AG09309 (cell line): ENCODE data around the gene PPP1R9B.

Source experiments
- DNase-seq: peaks from one replicate; pipeline ENCODE4 v3.0.0-alpha.2; 2010; ENCODE audit warnings: low read depth
- H3K4me3 ChIP-seq: 2 replicates; pipeline ENCODE4 v1.5.1; 2011; ENCODE audit warnings: mild to moderate bottlenecking, low read depth, low read length, moderate library complexity; ENCODE audit not compliant: control insufficient read depth
- TF ChIP-seq, protein P1 (sequence below): IDR thresholded peaks from 2 replicates; pipeline ENCODE4 v1.5.1; 2011; ENCODE audit warnings: mild to moderate bottlenecking, low read depth, low read length, inconsistent platforms; ENCODE audit not compliant: insufficient read depth, control insufficient read depth; ENCODE audit errors: missing control alignments

Gene PPP1R9B

GRCh38 chr17:50163843-50164696 is 13.6 kb upstream of the PPP1R9B start:
- TF ChIP-seq, protein P1, sequence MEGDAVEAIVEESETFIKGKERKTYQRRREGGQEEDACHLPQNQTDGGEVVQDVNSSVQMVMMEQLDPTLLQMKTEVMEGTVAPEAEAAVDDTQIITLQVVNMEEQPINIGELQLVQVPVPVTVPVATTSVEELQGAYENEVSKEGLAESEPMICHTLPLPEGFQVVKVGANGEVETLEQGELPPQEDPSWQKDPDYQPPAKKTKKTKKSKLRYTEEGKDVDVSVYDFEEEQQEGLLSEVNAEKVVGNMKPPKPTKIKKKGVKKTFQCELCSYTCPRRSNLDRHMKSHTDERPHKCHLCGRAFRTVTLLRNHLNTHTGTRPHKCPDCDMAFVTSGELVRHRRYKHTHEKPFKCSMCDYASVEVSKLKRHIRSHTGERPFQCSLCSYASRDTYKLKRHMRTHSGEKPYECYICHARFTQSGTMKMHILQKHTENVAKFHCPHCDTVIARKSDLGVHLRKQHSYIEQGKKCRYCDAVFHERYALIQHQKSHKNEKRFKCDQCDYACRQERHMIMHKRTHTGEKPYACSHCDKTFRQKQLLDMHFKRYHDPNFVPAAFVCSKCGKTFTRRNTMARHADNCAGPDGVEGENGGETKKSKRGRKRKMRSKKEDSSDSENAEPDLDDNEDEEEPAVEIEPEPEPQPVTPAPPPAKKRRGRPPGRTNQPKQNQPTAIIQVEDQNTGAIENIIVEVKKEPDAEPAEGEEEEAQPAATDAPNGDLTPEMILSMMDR, result no peak
- H3K4me3 ChIP-seq, result no peak overlapping the region
- DNase-seq, result no peak

- H3K4me3 ChIP-seq, result no peak overlapping the region
- no peak for DNase-seq
- TF ChIP-seq, protein P1, result no peak
Measured at GRCh38 chr17:50162466-50163254, 12.2 kb upstream of the PPP1R9B start.

GRCh38 chr17:50161911-50162288 is 11.4 kb upstream of the PPP1R9B start:
- DNase-seq, result no peak
- TF ChIP-seq, protein P1, result no peak
- no peak overlapping the region for H3K4me3 ChIP-seq

GRCh38 chr17:50161023-50161910 is 10.8 kb upstream of the PPP1R9B start:
- TF ChIP-seq, protein P1, result peak; percentile 90
- DNase-seq, result no peak
- peak overlapping the region; percentile 87 for H3K4me3 ChIP-seq

DNA sequence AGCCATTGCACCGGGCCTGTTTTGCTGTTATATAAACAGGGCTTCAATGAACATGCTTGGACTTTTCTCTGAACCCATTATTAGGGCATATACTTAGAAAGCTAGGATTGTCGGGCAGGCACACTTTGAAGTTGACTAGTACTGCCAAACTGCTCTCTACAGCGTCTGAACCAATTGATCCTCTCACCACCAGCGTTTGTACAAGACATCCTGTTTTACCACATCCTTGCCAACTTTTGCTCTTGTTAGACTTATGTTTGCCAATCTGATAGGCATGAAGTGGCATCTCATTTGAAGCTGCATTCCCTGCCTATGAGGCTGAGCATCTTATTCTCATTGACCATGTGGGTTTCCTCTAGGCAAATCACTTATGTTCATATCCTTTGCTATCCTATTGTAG is 7.4 kb upstream of the PPP1R9B start:
- TF ChIP-seq, protein P1, result no peak
- no peak for DNase-seq

More for the DNA sequence above, 7.4 kb upstream of the PPP1R9B start:
- H3K4me3 ChIP-seq, result no peak overlapping the region
